ENCODE measurements around the gene DENR. TPM values are rescaled to one million over a fixed set of nuclear protein-coding genes. Genes with fewer than 3 reads are reported as not detected.
"Not testable (repeated sequence)": the region's sequence is repeated elsewhere in the genome, so short reads cannot be mapped to it uniquely, and the experiment has no call there.

DENR gene
- total RNA-seq, 1 experiment from 2014 or later: 68.7 TPM

- Histone ChIP-seq H3K4me1 (ENCODE audit: control insufficient read depth, insufficient read depth, low read length) (no peaks in the 10 kb centered on the region), H3K27ac (ENCODE audit: low read length) (no peak overlapping the region), H3K36me3 (ENCODE audit: control insufficient read depth, insufficient read depth, low read length) (no peaks in the 10 kb centered on the region), H3K27me3 (ENCODE audit: control insufficient read depth, insufficient read depth, low read length) (no peaks in the 10 kb centered on the region), H3K4me3 (ENCODE audit: low read depth in 2 of 2, low read length in 2 of 2) (no peak overlapping the region), H3K9me3 (ENCODE audit: control insufficient read depth, insufficient read depth, low read depth, low read length) (no peaks in the 10 kb centered on the region)
- ATAC-seq (no peak), DNase-seq (ENCODE audit: low read depth, low spot score) (no peak)
- intact Hi-C loops (cut with micrococcal nuclease; ENCODE audit: unreplicated experiment) (no loop called here), in situ Hi-C loops (cut with HindIII; ENCODE audit: low pct_unique_long_range_greater_than_20kb, low sequenced_read_pairs) (no loop called here)
- CTCF ChIA-PET: interaction anchor here (0.6 to 0.7 kb wide), 2 partner anchors 63 to 297 kb away, joined by 4 read pairs; no protein-coding TSS in a partner anchor
- no peak for TF ChIP-seq POLR2AphosphoS5 (IDR thresholded peaks at IDR 0.05; ENCODE audit: low read depth, low read length)
- TF ChIP-seq TCF7L2 (IDR thresholded peaks at IDR 0.05; ENCODE audit: low read depth, low read length): no peak
- TF ChIP-seq SIN3A (IDR thresholded peaks at IDR 0.05; ENCODE audit: borderline replicate concordance, insufficient read depth, low read depth, low read length): no peak
- TF ChIP-seq REST (IDR thresholded peaks at IDR 0.05; ENCODE audit: insufficient read depth in 1 of 2, low read depth in 2 of 2, low read length in 1 of 2): no peak
- no peak for TF ChIP-seq CTCF (IDR thresholded peaks at IDR 0.05)
- POLR2A ChIA-PET: interaction anchor here (0.5 kb wide), 1 partner anchor 179 kb away, joined by 5 read pairs; no protein-coding TSS in a partner anchor
- BruUV-seq (replicated peaks): no TSS peak
Measured at GRCh38 chr12:122747224-122748135, 5.1 kb upstream of the DENR start.

GRCh38 chr12:122749569-122750332, 2.9 kb upstream of the DENR start:
- BruUV-seq (replicated peaks): no TSS peak
- Histone ChIP-seq H3K4me1 (ENCODE audit: control insufficient read depth, insufficient read depth, low read length) (peaks cover 12% of the 10 kb centered on the region), H3K4me3 (ENCODE audit: low read depth in 2 of 2, low read length in 2 of 2) (no peak overlapping the region), H3K9me3 (ENCODE audit: control insufficient read depth, insufficient read depth, low read depth, low read length) (no peaks in the 10 kb centered on the region), H3K27me3 (ENCODE audit: control insufficient read depth, insufficient read depth, low read length) (no peaks in the 10 kb centered on the region), H3K27ac (ENCODE audit: low read length) (no peak overlapping the region), H3K36me3 (ENCODE audit: control insufficient read depth, insufficient read depth, low read length) (peaks cover 17% of the 10 kb centered on the region)
- ChIA-PET POLR2A (no interaction called here), CTCF (no interaction called here)
- intact Hi-C loops (cut with micrococcal nuclease; ENCODE audit: unreplicated experiment) (loop anchor here (5.0 kb wide), 1 partner anchor 112 kb away; no protein-coding TSS in a partner anchor), in situ Hi-C loops (cut with HindIII; ENCODE audit: low pct_unique_long_range_greater_than_20kb, low sequenced_read_pairs) (no loop called here)
- TF ChIP-seq POLR2AphosphoS5 (IDR thresholded peaks at IDR 0.05; ENCODE audit: low read depth, low read length) (no peak), TCF7L2 (IDR thresholded peaks at IDR 0.05; ENCODE audit: low read depth, low read length) (no peak), REST (IDR thresholded peaks at IDR 0.05; ENCODE audit: insufficient read depth in 1 of 2, low read depth in 2 of 2, low read length in 1 of 2) (no peak), SIN3A (IDR thresholded peaks at IDR 0.05; ENCODE audit: borderline replicate concordance, insufficient read depth, low read depth, low read length) (no peak)
- no peak for ATAC-seq
- DNase-seq (ENCODE audit: low read depth, low spot score): no peak

GRCh38 chr12:122750781-122751515, 1.7 kb upstream of the DENR start:
- in situ Hi-C loops (cut with HindIII; ENCODE audit: low pct_unique_long_range_greater_than_20kb, low sequenced_read_pairs); ATAC-seq; H3K27me3 ChIP-seq (ENCODE audit: control insufficient read depth, insufficient read depth, low read length); DNase-seq (ENCODE audit: low read depth, low spot score); BruUV-seq (replicated peaks); POLR2A ChIA-PET; H3K9me3 ChIP-seq (ENCODE audit: control insufficient read depth, insufficient read depth, low read depth, low read length); H3K4me3 ChIP-seq (ENCODE audit: low read depth in 2 of 2, low read length in 2 of 2); CTCF ChIA-PET; H3K27ac ChIP-seq (ENCODE audit: low read length): not testable (repeated sequence)
- Histone ChIP-seq H3K36me3 (ENCODE audit: control insufficient read depth, insufficient read depth, low read length) (peaks cover 25% of the 10 kb centered on the region), H3K4me1 (ENCODE audit: control insufficient read depth, insufficient read depth, low read length) (peaks cover 12% of the 10 kb centered on the region)
- intact Hi-C loops (cut with micrococcal nuclease; ENCODE audit: unreplicated experiment): loop anchor here (5.0 kb wide), 1 partner anchor 114 kb away; no protein-coding TSS in a partner anchor
